Endothelial cell of umbilical vein (primary cell): ENCODE measurements around the gene ZNF438.

Experiments
- EZH2 ChIP-seq: IDR thresholded peaks from 2 replicates; pipeline ENCODE4 v1.6.1; 2012; ENCODE audit warnings: borderline replicate concordance, low read depth, mild to moderate bottlenecking, moderate library complexity, low read length, inconsistent platforms; ENCODE audit not compliant: severe bottlenecking
- GATA2 ChIP-seq: IDR thresholded peaks from 2 replicates; pipeline ENCODE4 v1.7.0; 2011; ENCODE audit warnings: low read depth, mild to moderate bottlenecking, moderate library complexity, mixed read lengths, low read length; ENCODE audit not compliant: insufficient read length, insufficient read depth
- JUN ChIP-seq: IDR thresholded peaks from 2 replicates; pipeline ENCODE4 v1.6.1; 2011; ENCODE audit warnings: borderline replicate concordance, low read depth; ENCODE audit not compliant: insufficient read length, insufficient read depth
- MYC ChIP-seq: IDR thresholded peaks from one replicate; pipeline ENCODE4 v1.6.1; 2011; ENCODE audit warnings: mild to moderate bottlenecking, low read depth, low read length
- POLR2A ChIP-seq: IDR thresholded peaks from 2 replicates; pipeline ENCODE4 v1.6.1; 2012; ENCODE audit warnings: low read depth, mild to moderate bottlenecking, control low read depth, low read length
- POLR2AphosphoS5 ChIP-seq: IDR thresholded peaks from 2 replicates; pipeline ENCODE4 v1.6.1; 2012; ENCODE audit warnings: low read depth, mild to moderate bottlenecking, control low read depth, low read length, moderate library complexity; ENCODE audit not compliant: insufficient read depth
- TF ChIP-seq, protein P1 (sequence below), 2 donors: IDR thresholded peaks; 1 replicate in 1 of 2; 2 replicates in 1 of 2; pipeline ENCODE4 v1.5.1; 2011; ENCODE audit warnings: low read length in 2 of 2, mild to moderate bottlenecking in 2 of 2, moderate library complexity in 2 of 2, control low read depth in 1 of 2, inconsistent platforms in 1 of 2, low read depth in 1 of 2; ENCODE audit not compliant: insufficient read depth in 1 of 2; ENCODE audit errors: extremely low read depth in 1 of 2
- TF ChIP-seq, protein P2 (sequence below): IDR thresholded peaks from 2 replicates; pipeline ENCODE4 v1.6.1; 2011; ENCODE audit not compliant: insufficient read depth, insufficient read length

DNA sequence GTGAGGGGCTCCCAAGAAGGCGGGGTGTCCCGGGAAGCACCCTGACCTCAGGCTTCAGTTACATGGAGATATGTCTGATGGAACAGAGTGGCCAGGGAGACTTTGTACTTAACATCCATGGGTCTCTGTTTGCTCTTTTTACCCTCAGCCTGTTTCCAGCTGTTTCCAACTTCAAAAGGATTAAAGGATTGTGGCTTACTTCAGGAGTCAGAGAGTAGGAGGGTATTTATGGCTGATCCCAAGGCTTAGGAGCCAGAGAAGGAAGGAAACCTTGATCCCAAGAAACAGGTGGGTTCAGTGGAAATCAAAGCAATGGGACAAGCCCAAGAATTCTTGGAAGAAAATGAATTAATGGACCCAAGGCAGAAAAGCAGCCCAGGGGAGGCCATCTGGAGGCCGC, 37.7 kb upstream of the ZNF438 start:
- TF ChIP-seq MYC = no peak
- TF ChIP-seq, protein P1, sequence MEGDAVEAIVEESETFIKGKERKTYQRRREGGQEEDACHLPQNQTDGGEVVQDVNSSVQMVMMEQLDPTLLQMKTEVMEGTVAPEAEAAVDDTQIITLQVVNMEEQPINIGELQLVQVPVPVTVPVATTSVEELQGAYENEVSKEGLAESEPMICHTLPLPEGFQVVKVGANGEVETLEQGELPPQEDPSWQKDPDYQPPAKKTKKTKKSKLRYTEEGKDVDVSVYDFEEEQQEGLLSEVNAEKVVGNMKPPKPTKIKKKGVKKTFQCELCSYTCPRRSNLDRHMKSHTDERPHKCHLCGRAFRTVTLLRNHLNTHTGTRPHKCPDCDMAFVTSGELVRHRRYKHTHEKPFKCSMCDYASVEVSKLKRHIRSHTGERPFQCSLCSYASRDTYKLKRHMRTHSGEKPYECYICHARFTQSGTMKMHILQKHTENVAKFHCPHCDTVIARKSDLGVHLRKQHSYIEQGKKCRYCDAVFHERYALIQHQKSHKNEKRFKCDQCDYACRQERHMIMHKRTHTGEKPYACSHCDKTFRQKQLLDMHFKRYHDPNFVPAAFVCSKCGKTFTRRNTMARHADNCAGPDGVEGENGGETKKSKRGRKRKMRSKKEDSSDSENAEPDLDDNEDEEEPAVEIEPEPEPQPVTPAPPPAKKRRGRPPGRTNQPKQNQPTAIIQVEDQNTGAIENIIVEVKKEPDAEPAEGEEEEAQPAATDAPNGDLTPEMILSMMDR (IDR thresholded peaks at IDR 0.05; ENCODE audit: extremely low read depth in 1 of 2, insufficient read depth in 1 of 2, low read depth in 1 of 2, low read length in 2 of 2) = no peak
- no peak for TF ChIP-seq POLR2A
- no peak for TF ChIP-seq EZH2
- no peak for TF ChIP-seq POLR2AphosphoS5
- TF ChIP-seq JUN = no peak
- TF ChIP-seq, protein P2, sequence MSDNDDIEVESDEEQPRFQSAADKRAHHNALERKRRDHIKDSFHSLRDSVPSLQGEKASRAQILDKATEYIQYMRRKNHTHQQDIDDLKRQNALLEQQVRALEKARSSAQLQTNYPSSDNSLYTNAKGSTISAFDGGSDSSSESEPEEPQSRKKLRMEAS = no peak
- TF ChIP-seq GATA2 = no peak
